Tibial artery (tissue), 4 donors: Measurements from ENCODE around the gene ZCWPW1.

Experiments
- DNase-seq, 2 donors: peaks; one replicate each; pipeline ENCODE4 v3.0.0-alpha.2; 2019
- H3K27ac ChIP-seq, 2 donors: fragments of 200-600 bp; sonication (generic) in 1 of 2; 1 replicate in 1 of 2; 2 replicates in 1 of 2; pipeline ENCODE4 v1.5.1; 2018 to 2019; ENCODE audit warnings: mild to moderate bottlenecking in 1 of 2
- H3K27me3 ChIP-seq, 2 donors: fragments of 200-600 bp; sonication (generic) in 1 of 2; one replicate each; pipeline versions ENCODE4 v1.5.1 to v1.6.0; 2016 to 2019
- H3K36me3 ChIP-seq, 3 donors: fragments of 200-600 bp; sonication (generic) in 2 of 3; one replicate each; pipeline ENCODE4 v1.5.1; 2016 to 2019; ENCODE audit warnings: mild to moderate bottlenecking in 2 of 3
- H3K4me1 ChIP-seq, 4 donors: fragments of 200-600 bp; sonication (generic) in 2 of 4; 1 replicate in 3 of 4; 2 replicates in 1 of 4; pipeline ENCODE4 v1.5.1; 2016 to 2019
- H3K4me3 ChIP-seq, 2 donors: fragments of 200-600 bp; sonication (generic) in 1 of 2; 1 replicate in 1 of 2; 2 replicates in 1 of 2; pipeline ENCODE4 v1.5.1; 2018 to 2019; ENCODE audit warnings: mild to moderate bottlenecking in 2 of 2
- H3K9me3 ChIP-seq, 3 donors: fragments of 200-600 bp; sonication (generic) in 1 of 3; one replicate each; pipeline ENCODE4 v1.5.1; 2016 to 2019
- CTCF ChIP-seq, 2 experiments: fragments of 200-600 bp in 1 of 2; fragments of 450-650 bp in 1 of 2; IDR thresholded peaks; one replicate each; pipeline ENCODE4 v1.5.1; 2017 to 2019; ENCODE audit warnings: antibody characterized with exemption in 2 of 2, mild to moderate bottlenecking in 1 of 2, moderate library complexity in 1 of 2
- intact Hi-C: fragments of 100-400 bp; cut with DNase I; formaldehyde crosslinking; loops from one replicate; pipeline ENCODE4 v1.15.0; 2023; ENCODE audit warnings: low total_unique reads

ZCWPW1 gene, protein sequence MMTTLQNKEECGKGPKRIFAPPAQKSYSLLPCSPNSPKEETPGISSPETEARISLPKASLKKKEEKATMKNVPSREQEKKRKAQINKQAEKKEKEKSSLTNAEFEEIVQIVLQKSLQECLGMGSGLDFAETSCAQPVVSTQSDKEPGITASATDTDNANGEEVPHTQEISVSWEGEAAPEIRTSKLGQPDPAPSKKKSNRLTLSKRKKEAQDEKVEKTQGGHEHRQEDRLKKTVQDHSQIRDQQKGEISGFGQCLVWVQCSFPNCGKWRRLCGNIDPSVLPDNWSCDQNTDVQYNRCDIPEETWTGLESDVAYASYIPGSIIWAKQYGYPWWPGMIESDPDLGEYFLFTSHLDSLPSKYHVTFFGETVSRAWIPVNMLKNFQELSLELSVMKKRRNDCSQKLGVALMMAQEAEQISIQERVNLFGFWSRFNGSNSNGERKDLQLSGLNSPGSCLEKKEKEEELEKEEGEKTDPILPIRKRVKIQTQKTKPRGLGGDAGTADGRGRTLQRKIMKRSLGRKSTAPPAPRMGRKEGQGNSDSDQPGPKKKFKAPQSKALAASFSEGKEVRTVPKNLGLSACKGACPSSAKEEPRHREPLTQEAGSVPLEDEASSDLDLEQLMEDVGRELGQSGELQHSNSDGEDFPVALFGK

GRCh38 chr7:100428199-100428966, at the start of gene ZCWPW1:
TSS of gene ZCWPW1 (minus strand) at chr7:100428703. CDS start at chr7:100420649, 8,054 bp downstream.
- DNase-seq = peak; percentile 96 to 98
- peaks cover 0 to 36% (median 26%) of the 10 kb centered on the region in 4 donors for H3K4me1 ChIP-seq
- H3K27me3 ChIP-seq = no peaks in the 10 kb centered on the region
- H3K27ac ChIP-seq = peak within 1 kb of the TSS; percentile 99 to 100
- intact Hi-C loops = loop anchor here (10.0 kb wide), 1 partner anchor 414 kb away; the partner anchor contains the start of gene ZKSCAN1
- H3K4me3 ChIP-seq = peak within 1 kb of the TSS; percentile 83 to 94
- H3K9me3 ChIP-seq = no peaks in the 10 kb centered on the region
- TF ChIP-seq CTCF (IDR thresholded peaks at IDR 0.05) = no peak
- peaks cover 5 to 17% (median 14%) of the 10 kb centered on the region in 3 donors for H3K36me3 ChIP-seq

DNA sequence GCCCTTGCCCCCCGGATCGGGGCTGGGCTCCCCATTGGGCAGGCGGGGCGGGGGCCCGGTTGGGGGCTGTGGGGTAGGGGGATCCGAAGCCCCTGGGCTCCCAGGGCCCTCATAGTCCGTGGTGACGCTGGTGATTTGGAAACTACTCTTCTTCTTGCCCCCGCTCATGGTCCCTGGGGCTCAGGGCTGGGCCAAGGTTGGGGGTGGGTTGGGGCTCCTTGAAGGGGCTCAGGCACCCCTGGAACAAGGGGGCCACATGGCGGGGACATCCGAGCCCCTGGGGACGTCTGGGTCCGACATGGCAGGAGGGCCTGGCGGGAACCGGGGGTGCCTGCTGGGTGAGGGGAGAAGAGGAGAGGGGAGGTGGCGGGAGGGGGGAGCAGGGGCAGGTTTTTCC, 49.4 kb upstream of the ZCWPW1 start:
- no peaks in the 10 kb centered on the region for H3K27me3 ChIP-seq
- H3K4me3 ChIP-seq = peak overlapping the region; percentile 65 to 98
- H3K36me3 ChIP-seq = peaks cover 4 to 34% (median 9%) of the 10 kb centered on the region in 3 donors
- intact Hi-C loops = loop anchor here (10.0 kb wide), 1 partner anchor 197 kb away; the partner anchor contains the start of gene GNB2
- no peak for TF ChIP-seq CTCF (IDR thresholded peaks at IDR 0.05)
- peak overlapping the region; percentile 84 to 95 for H3K27ac ChIP-seq
- H3K9me3 ChIP-seq = no peaks in the 10 kb centered on the region
- peaks cover 0 to 58% (median 45%) of the 10 kb centered on the region in 4 donors for H3K4me1 ChIP-seq
- no peak for DNase-seq

DNA sequence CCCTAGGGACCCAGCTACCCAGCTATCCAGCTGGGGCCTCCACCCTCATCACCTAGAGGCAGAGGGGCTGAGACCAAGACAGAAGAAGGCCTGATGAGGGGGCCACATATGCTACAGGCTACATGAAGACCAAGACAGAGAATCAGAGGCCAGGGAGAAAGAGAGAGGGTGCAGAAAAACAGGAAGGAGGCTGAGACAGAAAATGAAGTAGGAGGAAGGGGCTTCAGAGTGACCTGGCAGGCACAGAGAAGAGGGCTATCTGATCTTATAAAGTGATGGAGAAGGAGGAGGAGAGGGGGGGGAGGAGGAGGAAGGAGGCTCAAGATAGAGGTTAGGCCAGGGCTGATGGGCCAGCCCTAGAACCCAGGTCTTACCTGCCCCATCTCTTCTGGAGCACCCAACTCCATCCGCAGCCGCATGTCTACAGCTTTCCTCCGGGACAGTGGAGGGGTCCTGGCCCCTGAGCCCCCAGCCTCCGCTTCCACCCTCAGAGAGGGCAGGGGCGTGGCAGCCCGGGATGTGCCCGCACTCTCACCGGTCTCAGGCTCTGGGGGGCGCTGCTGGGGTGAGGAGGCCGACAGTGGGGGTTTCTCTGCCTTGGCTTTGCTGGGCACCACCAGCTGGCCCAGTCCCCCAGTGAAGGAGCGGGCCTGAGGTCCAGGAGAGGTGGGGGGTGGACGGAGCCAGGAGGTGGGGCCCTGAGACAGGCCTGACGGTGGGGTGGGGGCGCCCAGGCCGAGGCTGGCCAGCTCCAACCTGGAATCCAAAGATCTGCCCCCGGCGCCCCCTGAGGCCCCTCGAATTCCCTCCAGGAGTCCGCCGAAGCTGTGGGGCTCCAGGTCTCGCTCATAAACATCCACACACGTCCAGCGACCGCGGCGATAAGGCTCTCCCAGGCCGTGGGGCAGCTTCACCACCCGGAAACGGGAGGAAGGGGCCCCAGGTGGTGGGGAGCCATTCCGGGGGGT, 48.7 kb upstream of the ZCWPW1 start:
- Histone ChIP-seq H3K27me3 (no peaks in the 10 kb centered on the region), H3K27ac (peak overlapping the region; percentile 84 to 95), H3K9me3 (no peaks in the 10 kb centered on the region), H3K4me3 (peak overlapping the region; percentile 65 to 98), H3K36me3 (peaks cover 4 to 41% (median 9%) of the 10 kb centered on the region in 3 donors), H3K4me1 (peaks cover 0 to 60% (median 47%) of the 10 kb centered on the region in 4 donors)
- no peak for DNase-seq
- no peak for TF ChIP-seq CTCF (IDR thresholded peaks at IDR 0.05)
- intact Hi-C loops = loop anchor here (10.0 kb wide), 1 partner anchor 198 kb away; the partner anchor contains the start of gene GNB2

GRCh38 chr7:100476101-100476780, 47.7 kb upstream of the ZCWPW1 start:
- peaks cover 0 to 64% (median 49%) of the 10 kb centered on the region in 4 donors for H3K4me1 ChIP-seq
- peak overlapping the region; percentile 84 to 95 for H3K27ac ChIP-seq

More at GRCh38 chr7:100476101-100476780, 47.7 kb upstream of the ZCWPW1 start:
- Histone ChIP-seq H3K9me3 (no peaks in the 10 kb centered on the region), H3K4me3 (peak overlapping the region; percentile 65 to 98), H3K36me3 (peaks cover 4 to 50% (median 11%) of the 10 kb centered on the region in 3 donors), H3K27me3 (no peaks in the 10 kb centered on the region)
- TF ChIP-seq CTCF (IDR thresholded peaks at IDR 0.05) = no peak
- intact Hi-C loops = loop anchor here (10.0 kb wide), 1 partner anchor 199 kb away; the partner anchor contains the start of gene GNB2
- no peak for DNase-seq
